Activated naive CD4-positive, alpha-beta T cell treated with anti-CD3 and anti-CD28 coated beads, Interleukin-2, amount 50 U/mL, for 16 hours (primary cell): Measurements from ENCODE around the gene ECT2L.

Experiments
- DNase-seq: peaks from one replicate; pipeline ENCODE4 v3.0.0-alpha.2; 2020

The ECT2L gene

GRCh38 chr6:138805016-138805765, 9.3 kb downstream of the ECT2L start:
- no peak for DNase-seq

GRCh38 chr6:138806889-138807288, 11.0 kb downstream of the ECT2L start:
- DNase-seq = no peak

- DNase-seq = no peak
Measured at GRCh38 chr6:138809677-138810076, 13.8 kb downstream of the ECT2L start.

- no peak for DNase-seq
Measured at GRCh38 chr6:138811866-138812265, 16.0 kb downstream of the ECT2L start.

- no peak for DNase-seq
Measured at GRCh38 chr6:138814179-138814834, 18.4 kb downstream of the ECT2L start.

- no peak for DNase-seq
Measured at GRCh38 chr6:138815221-138815620, 19.3 kb downstream of the ECT2L start.

GRCh38 chr6:138815797-138816528, 20.1 kb downstream of the ECT2L start:
- no peak for DNase-seq

- DNase-seq = no peak
Measured at GRCh38 chr6:138817799-138818198, 21.9 kb downstream of the ECT2L start.

- no peak for DNase-seq
Measured at GRCh38 chr6:138818496-138819194, 22.8 kb downstream of the ECT2L start.

- no peak for DNase-seq
Measured at GRCh38 chr6:138821519-138821918, 25.6 kb downstream of the ECT2L start.

- no peak for DNase-seq
Measured at GRCh38 chr6:138824482-138825144, 28.7 kb downstream of the ECT2L start.

GRCh38 chr6:138830248-138830647, 34.4 kb downstream of the ECT2L start:
- DNase-seq = no peak

GRCh38 chr6:138832182-138832581, 36.3 kb downstream of the ECT2L start:
- no peak for DNase-seq

- no peak for DNase-seq
Measured at GRCh38 chr6:138833816-138834539, 38.1 kb downstream of the ECT2L start.

GRCh38 chr6:138837246-138837645, 41.4 kb downstream of the ECT2L start:
- no peak for DNase-seq

GRCh38 chr6:138844192-138844591, 48.3 kb downstream of the ECT2L start:
- no peak for DNase-seq

GRCh38 chr6:138847884-138848283, 52.0 kb downstream of the ECT2L start:
- no peak for DNase-seq

- DNase-seq = no peak
Measured at GRCh38 chr6:138848461-138848860, 52.6 kb downstream of the ECT2L start.

GRCh38 chr6:138849791-138850190, 53.9 kb downstream of the ECT2L start:
- DNase-seq = no peak

- DNase-seq = no peak
Measured at GRCh38 chr6:138856654-138857053, 60.8 kb downstream of the ECT2L start.

GRCh38 chr6:138857775-138858174, 61.9 kb downstream of the ECT2L start:
- no peak for DNase-seq

- no peak for DNase-seq
Measured at GRCh38 chr6:138862456-138862855, 66.6 kb downstream of the ECT2L start.
